HG03064 (cell line): ENCODE results near the gene AREL1.

ENCODE experiments used
- ATAC-seq: cut with Tn5 transposase; IDR thresholded peaks from one replicate; pipeline ENCODE4 v1.9.1; 2021; ENCODE audit warnings: low read depth; ENCODE audit not compliant: unreplicated experiment

AREL1 gene

DNA sequence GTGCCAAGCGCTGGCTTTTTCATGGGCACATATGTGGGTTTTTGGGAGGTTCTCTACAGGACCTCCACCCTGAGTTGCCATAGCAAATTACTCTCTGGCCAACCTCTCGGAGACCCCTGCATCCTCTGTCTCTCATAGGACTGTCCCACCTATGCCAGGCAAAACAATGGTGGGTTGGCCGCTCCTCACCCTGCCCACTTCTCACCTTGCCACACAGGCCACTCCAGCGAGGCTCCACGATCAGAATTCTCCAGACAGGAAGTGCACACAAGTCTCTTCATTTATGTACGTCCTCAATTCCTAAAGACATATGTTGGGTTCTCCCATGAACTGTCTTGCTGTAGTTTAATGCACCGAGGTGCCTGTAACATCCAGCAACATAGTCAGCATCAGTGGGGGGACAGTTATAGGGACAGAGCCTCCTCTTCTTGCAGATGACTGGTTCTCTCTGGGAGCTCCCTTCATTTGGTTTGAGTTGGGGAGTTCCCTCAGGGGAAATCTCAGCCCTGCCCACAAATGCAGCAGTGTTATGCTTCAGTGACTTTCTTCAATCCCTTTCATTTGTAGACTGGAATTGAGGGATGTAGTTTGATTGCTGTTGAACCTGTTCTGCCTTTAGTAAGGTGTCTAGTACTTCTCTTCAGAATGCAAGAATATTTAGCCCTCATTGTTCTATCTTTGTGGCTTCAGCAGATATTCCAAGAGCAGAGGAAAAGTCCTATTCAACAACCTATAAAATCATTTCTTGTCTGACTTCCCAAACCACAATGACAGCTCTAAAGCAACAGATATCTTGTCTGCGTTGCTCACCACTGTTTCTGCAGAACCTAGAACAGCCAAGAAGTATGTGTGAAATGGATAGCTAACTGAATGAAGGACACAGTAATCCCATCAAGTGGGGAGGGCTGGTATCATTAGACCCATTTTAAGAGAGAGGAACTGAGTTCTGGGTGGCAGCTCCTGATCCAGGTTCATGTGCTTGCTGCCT is 98.1 kb downstream of the AREL1 start:
- ATAC-seq: no peak

DNA sequence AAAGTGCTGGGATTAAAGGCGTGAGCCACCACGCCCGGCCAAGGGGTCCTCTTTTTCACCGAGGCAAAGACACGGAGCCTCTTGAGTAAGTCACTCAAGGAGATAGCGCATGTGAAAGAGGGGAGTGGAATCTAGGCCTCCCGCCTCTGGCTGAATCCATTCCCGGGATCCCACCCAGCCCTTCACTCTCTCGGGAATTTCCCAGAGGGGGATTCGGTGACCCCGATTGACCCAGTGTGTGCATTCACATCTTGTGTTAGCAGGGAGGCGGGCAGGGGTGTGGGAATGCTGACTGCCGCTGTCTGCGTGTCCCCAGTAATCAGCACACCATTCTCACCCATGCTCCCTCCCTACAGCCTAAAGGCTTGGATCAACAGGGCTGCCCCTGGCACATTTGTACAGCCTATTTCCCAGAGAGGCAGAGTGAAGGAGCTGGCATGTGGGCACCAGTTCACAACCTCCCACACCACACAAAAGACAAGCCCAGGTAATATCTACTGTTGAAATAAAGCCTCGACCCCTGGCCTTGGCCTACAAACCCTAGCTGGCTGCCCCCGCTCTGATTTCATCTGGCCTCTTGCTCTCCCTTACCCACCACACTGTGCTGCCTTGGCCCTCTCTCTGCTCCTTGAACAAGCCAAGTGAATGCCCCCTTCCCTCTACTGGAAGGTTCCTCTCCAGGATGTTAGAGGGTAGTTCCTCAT is 99.5 kb downstream of the AREL1 start:
- ATAC-seq: no peak

DNA sequence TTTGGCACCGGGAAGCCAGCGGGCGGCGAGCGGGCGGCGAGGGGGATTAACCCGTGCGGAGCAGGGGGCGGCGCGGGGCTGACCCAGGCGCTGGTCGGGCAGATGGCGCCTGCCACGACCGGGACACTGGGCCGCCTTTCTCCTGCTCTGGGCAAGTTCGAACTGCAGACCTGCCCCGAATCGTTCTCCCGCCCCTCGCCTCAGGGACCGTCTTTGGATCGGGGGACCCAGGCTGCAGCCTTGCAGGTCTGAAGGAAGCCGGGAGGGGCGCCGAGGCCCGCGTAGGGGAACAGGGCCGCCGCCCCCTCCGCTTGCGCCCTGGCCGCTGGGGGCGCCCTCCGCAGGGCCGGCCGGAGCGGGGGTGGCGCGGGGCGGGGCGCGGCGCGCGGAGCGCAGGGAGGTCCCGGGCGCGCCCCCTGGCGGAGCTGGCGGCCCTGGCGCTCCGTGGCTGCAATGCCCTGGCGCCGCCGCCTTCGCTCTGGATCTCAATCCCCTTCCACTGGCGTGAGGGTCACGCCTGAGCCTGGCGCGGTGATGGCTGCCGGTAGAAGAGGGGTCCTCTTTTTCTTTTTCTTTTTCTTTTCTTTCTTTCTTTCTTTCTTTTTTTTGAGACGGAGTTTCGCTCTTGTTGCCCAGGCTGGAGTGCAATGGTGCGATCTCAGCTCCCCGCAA is 100.4 kb downstream of the AREL1 start:
- ATAC-seq: peak; percentile 57

DNA sequence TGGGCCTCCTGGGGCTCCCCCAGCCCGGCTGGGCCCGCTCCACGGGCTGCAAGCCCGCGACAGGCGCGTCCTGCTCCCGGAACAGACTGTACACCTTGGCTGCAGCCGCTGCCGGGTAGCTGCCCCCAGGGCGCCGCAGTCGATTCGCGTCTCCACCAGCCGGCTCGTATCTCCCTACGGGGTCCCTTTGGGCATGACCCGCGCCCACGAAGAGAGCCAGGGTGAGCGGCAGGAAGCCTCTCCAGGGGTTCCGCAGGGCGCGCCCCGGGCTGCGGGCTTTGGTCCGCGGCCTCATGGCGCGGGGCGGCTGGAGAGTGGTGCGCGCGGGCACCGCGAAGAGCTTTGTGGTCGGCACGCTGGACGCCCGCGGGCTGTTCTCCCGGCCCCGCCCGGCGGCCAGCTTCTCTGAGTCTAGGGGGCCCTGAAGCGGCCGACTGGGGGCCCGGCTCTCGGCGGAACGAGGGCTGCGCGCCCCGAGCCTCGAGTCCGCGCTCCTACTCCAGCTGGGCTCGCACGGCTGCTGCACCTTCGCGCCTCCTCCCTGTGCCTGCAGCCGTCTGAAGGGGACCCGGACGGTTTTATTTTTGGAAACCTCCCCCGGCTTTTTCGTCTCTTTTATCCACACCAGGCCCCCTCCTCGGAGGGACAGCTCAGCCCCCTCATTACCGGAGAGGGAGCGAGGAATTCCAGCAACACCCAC is 101.1 kb downstream of the AREL1 start, which contains the start of gene LTBP2:
Gene LTBP2, minus strand, starts transcription at position 588 of the 700 bp plus-strand sequence. Its CDS starts 293 bp downstream, at position 295.
- no peak for ATAC-seq
